ENCODE results near the gene TRMT11.

DNA sequence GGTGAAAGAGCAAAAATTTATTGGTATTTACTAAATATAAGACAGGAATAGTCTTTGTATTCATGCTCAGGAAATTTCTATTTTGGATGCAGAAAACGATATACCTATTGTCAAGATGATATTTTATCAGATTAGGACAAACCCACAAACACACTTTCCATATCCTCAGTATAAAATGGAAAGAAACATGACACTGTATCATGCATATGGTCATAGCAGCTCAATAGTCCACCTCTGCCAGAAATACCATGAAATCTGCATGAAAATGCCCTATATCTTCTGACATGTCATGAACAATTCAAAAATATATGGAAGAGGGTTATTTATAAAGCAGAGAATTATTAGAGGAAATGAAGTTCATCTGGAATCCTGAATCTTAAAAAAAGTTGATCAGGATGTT is 41.4 kb upstream of the TRMT11 start:
- TF ChIP-seq CTCF (IDR thresholded peaks at IDR 0.05) (no peak), POLR2A (IDR thresholded peaks at IDR 0.05) (no peak), POLR2AphosphoS5 (IDR thresholded peaks at IDR 0.05) (no peak), EP300 (IDR thresholded peaks at IDR 0.05) (no peak)
